Measurements from ENCODE around the gene AKT2.

Gene AKT2

GRCh38 chr19:40286971-40287421, 1.9 kb upstream of the AKT2 start:
- CTCF ChIA-PET = interaction anchor here (0.6 to 3.7 kb wide), 3 partner anchors 18 to 312 kb away, joined by 3 to 18 read pairs (median 3); no protein-coding TSS in a partner anchor
- POLR2A ChIA-PET = no interaction called here
- TF ChIP-seq CTCF (IDR thresholded peaks at IDR 0.05; ENCODE audit: insufficient read depth, low read length, missing control alignments) = no peak
- no peak overlapping the region for H3K4me3 ChIP-seq (ENCODE audit: low read depth, low read length)
- DNase-seq (ENCODE audit: low read depth, low spot score) = no peak

DNA sequence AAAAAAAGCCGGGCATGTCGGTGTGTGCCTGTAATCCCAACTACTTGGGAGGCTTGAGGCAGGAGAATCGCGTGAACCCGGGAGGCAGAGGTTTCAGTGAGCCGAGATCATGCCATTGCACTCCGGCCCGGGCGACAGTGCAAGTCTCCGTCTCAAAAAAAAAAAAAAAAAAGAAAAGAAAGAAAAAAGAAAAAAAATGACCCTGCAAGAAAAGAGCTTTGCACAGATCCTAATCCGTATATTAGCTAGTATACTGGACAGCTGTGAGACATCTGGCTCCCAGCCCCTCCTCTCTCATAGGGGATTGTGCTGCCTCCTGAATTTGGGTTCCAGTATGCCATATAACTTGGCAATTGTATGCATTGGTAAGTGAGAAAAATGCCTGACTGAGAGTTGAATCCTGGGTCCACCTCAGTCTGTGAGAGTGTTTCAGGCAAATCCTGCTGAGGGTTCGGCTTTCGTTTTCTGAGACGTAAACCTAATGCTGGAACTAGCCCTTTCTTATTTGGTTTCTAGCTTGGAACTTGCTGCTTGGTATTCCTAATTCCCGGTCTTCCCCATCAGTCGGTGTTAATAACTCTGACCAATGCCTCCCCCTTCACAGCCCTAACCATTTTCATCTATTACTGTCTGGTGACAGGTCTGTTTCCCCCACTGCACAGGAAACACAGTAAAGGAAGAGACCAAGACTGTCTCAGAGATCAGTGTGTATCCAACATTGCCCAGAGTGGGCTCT, 1.3 kb upstream of the AKT2 start:
- ChIA-PET CTCF (interaction anchor here (0.6 to 3.7 kb wide), 3 partner anchors 18 to 312 kb away, joined by 3 to 18 read pairs (median 3); no protein-coding TSS in a partner anchor), POLR2A (no interaction called here)
- no peak for TF ChIP-seq CTCF (IDR thresholded peaks at IDR 0.05; ENCODE audit: insufficient read depth, low read length, missing control alignments)
- no peak for DNase-seq (ENCODE audit: low read depth, low spot score)
- no peak overlapping the region; the same call in 1 of the 2 replicates for H3K4me3 ChIP-seq (ENCODE audit: low read depth, low read length)

DNA sequence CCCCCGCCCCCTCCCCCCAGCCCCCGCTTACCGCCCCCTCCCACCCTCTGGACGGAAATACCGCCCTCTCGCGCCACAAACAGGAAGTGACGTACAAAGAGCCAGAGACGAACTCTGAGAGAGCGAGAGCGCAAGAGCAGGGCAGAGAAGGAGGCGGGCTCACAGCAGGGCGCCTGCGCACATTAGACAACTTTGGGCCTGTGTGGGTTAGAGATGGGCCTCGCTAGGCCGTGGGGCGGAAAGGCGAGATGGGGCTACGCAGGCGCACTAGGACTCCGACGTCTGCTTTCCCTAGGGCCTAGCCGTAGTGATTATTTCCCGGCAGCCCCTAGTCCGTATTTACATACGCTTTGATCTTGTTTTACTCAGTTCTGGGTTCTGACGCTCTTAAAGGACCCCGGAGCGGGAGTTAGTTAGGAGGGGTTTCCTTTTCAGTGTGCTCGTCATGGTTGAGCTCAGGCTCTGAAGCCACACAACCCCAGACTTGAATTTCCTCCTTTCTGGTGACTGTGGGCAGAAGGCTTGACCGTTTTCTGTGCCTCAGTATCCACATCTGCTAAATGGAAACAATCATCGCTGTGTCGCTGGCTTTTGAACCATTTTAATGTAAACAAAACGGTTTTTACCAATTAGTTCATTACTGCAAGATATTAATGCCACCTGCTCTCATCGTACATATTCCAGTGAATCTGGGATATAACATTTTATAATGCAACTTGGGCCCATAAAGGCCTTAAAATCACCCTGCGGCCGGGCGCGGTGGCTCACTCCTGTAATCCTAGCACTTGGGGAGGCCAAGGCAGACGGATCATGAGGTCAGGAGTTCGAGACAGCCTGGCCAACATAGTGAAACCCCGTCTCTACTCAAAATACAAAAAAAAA, 449 bp upstream of the AKT2 start:
- H3K4me3 ChIP-seq (ENCODE audit: low read depth, low read length) = peak overlapping the region; percentile 85
- peak; percentile 94 for DNase-seq (ENCODE audit: low read depth, low spot score)
- ChIA-PET CTCF (interaction anchor here (3.7 kb wide), 1 partner anchor 19 kb away, joined by 18 read pairs; no protein-coding TSS in a partner anchor), POLR2A (no interaction called here)
- no peak for TF ChIP-seq CTCF (IDR thresholded peaks at IDR 0.05; ENCODE audit: insufficient read depth, low read length, missing control alignments)

- peak overlapping the region; percentile 85 for H3K4me3 ChIP-seq (ENCODE audit: low read depth, low read length)
- CTCF ChIA-PET = interaction anchor here (3.7 kb wide), 1 partner anchor 21 kb away, joined by 18 read pairs; no protein-coding TSS in a partner anchor
- TF ChIP-seq CTCF (IDR thresholded peaks at IDR 0.05; ENCODE audit: insufficient read depth, low read length, missing control alignments) = no peak
- POLR2A ChIA-PET = no interaction called here
- no peak for DNase-seq (ENCODE audit: low read depth, low spot score)
Observed at GRCh38 chr19:40284251-40284500, 969 bp downstream of the AKT2 start.

DNA sequence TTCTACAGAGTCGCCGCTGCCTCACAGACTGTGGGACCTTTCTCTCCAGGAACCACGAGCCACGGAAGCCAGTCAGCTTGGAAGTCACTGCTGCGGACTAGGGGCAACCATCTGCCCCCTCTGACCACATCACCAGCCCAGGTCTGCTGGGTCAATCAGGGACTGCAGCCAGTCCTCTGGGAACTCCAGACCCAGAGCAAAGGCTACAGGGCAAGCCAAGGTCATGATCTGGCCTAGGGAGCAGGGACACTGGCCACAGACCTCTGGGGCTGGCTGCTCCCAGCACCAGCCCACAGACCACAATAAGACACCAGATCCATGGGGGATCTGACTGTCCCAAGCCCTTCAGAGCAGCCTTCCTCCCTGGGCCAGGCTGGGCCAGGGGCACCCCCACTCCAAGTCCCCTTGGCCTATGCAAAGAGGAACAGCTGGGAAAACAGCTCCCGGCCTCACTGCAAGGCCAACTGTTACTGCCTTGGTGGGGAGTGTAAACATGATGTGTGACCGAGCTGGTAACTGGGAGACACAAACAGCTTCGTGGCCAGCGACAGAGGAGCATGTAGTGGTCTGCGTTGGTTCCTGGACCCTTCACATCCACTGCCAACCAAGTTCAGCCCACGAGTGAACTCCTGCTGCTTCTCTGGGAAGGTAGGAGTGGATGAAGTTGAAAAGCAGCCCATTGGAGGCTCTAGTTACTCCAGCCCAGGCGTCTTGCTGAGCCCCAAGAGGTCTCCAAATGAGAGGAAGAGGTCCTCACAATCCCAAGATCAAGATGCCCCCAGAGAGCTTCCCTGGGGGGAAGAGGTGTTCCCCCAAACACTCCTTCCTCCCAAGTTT, 1.5 kb downstream of the AKT2 start:
- CTCF ChIA-PET = interaction anchor here (0.8 to 3.7 kb wide), 3 partner anchors 15 to 21 kb away, joined by 3 to 18 read pairs (median 10); no protein-coding TSS in a partner anchor
- DNase-seq (ENCODE audit: low read depth, low spot score) = no peak
- POLR2A ChIA-PET = interaction anchor here (1.2 kb wide), 1 partner anchor 13 kb away, joined by 4 read pairs; no protein-coding TSS in a partner anchor

More for the DNA sequence above, 1.5 kb downstream of the AKT2 start:
- TF ChIP-seq CTCF (IDR thresholded peaks at IDR 0.05; ENCODE audit: insufficient read depth, low read length, missing control alignments) = no peak
- peak overlapping the region; percentile 85 for H3K4me3 ChIP-seq (ENCODE audit: low read depth, low read length)
